Glutamatergic neuron (in vitro differentiated cells): ENCODE results near the gene TMIGD3. TPM values are rescaled to one million over a fixed set of nuclear protein-coding genes. Genes with fewer than 3 reads are reported as not detected.

Source experiments
- DNase-seq: peaks from one replicate; pipeline ENCODE4 v3.0.0; 2022
- H3K27ac Mint-ChIP-seq: one replicate; pipeline ENCODE4 v1.8.0; 2020; ENCODE audit warnings: mild to moderate bottlenecking, mixed read lengths, inconsistent platforms; ENCODE audit not compliant: unreplicated experiment
- H3K27me3 Mint-ChIP-seq: one replicate; pipeline ENCODE4 v1.8.0; 2020; ENCODE audit warnings: mild to moderate bottlenecking, moderate library complexity, mixed read lengths, inconsistent platforms; ENCODE audit not compliant: unreplicated experiment
- H3K36me3 Mint-ChIP-seq: one replicate; pipeline ENCODE4 v1.8.0; 2020; ENCODE audit warnings: mild to moderate bottlenecking, mixed read lengths, inconsistent platforms; ENCODE audit not compliant: unreplicated experiment
- H3K4me1 Mint-ChIP-seq: one replicate; pipeline ENCODE4 v1.8.0; 2020; ENCODE audit warnings: mild to moderate bottlenecking, low read depth, mixed read lengths, inconsistent platforms; ENCODE audit not compliant: unreplicated experiment
- H3K4me3 Mint-ChIP-seq: one replicate; pipeline ENCODE4 v1.8.0; 2020; ENCODE audit warnings: mild to moderate bottlenecking, mixed read lengths, inconsistent platforms; ENCODE audit not compliant: unreplicated experiment
- H3K9me3 Mint-ChIP-seq: one replicate; pipeline ENCODE4 v1.8.0; 2020; ENCODE audit warnings: mild to moderate bottlenecking, moderate library complexity, mixed read lengths, inconsistent platforms; ENCODE audit not compliant: unreplicated experiment
- CTCF ChIP-seq: fragments of 200-600 bp; sonication (generic); IDR thresholded peaks from one replicate; pipeline ENCODE4 v1.5.0; 2021; ENCODE audit not compliant: partially characterized antibody, unreplicated experiment
- total RNA-seq: library from RNA; stranded (reverse); fragmentation: NEBNext Ultra II Directional; extraction: Animal tissue kit (Norgen Biotek cat#: 25700); gene quantifications from one replicate; pipeline ENCODE4 v1.2.1, GENCODE V29; 2021; ENCODE audit not compliant: unreplicated experiment

TMIGD3 gene
- total RNA-seq, 1 donor from 2014 or later = not detected

GRCh38 chr1:111520053-111520452, 16.6 kb upstream of the TMIGD3 start:
- no peak for DNase-seq
- no peaks in the 10 kb centered on the region for H3K36me3 Mint-ChIP-seq
- peaks cover 2% of the 10 kb centered on the region for H3K9me3 Mint-ChIP-seq
- H3K27ac Mint-ChIP-seq = no peak overlapping the region
- no peak for TF ChIP-seq CTCF
- H3K27me3 Mint-ChIP-seq = no peaks in the 10 kb centered on the region
- H3K4me3 Mint-ChIP-seq = no peak overlapping the region
- no peaks in the 10 kb centered on the region for H3K4me1 Mint-ChIP-seq

- Mint-ChIP-seq H3K36me3 (no peaks in the 10 kb centered on the region), H3K4me3 (no peak overlapping the region), H3K27ac (no peak overlapping the region), H3K4me1 (no peaks in the 10 kb centered on the region), H3K9me3 (peaks cover 3% of the 10 kb centered on the region), H3K27me3 (no peaks in the 10 kb centered on the region)
- no peak for DNase-seq
- TF ChIP-seq CTCF = no peak
Observed at GRCh38 chr1:111517469-111518225, 14.2 kb upstream of the TMIGD3 start.

GRCh38 chr1:111516005-111516535, 12.6 kb upstream of the TMIGD3 start:
- TF ChIP-seq CTCF = peak; percentile 33
- Mint-ChIP-seq H3K27me3 (no peaks in the 10 kb centered on the region), H3K4me3 (peak overlapping the region; percentile 53), H3K9me3 (peaks cover 3% of the 10 kb centered on the region), H3K36me3 (no peaks in the 10 kb centered on the region), H3K27ac (no peak overlapping the region), H3K4me1 (no peaks in the 10 kb centered on the region)
- DNase-seq = no peak

- H3K27me3 Mint-ChIP-seq = no peaks in the 10 kb centered on the region
- peak; percentile 26 for DNase-seq
- H3K36me3 Mint-ChIP-seq = no peaks in the 10 kb centered on the region
- H3K4me1 Mint-ChIP-seq = no peaks in the 10 kb centered on the region
- no peak for TF ChIP-seq CTCF
- H3K27ac Mint-ChIP-seq = no peak overlapping the region
- peak overlapping the region; percentile 55 for H3K4me3 Mint-ChIP-seq
- peaks cover 3% of the 10 kb centered on the region for H3K9me3 Mint-ChIP-seq
Observed at GRCh38 chr1:111515291-111516004, 12.0 kb upstream of the TMIGD3 start.

GRCh38 chr1:111513410-111514020, 10.1 kb upstream of the TMIGD3 start:
- Mint-ChIP-seq H3K4me1 (no peaks in the 10 kb centered on the region), H3K4me3 (no peak overlapping the region), H3K9me3 (peaks cover 3% of the 10 kb centered on the region), H3K27me3 (no peaks in the 10 kb centered on the region), H3K27ac (no peak overlapping the region), H3K36me3 (no peaks in the 10 kb centered on the region)
- TF ChIP-seq CTCF = no peak
- DNase-seq = no peak
